Lower lobe of right lung (tissue), 2 donors: ENCODE data around the gene PINLYP. TPM values are rescaled to one million over a fixed set of nuclear protein-coding genes. Genes with fewer than 3 reads are reported as not detected.

ENCODE experiments used
- ATAC-seq, 2 donors: fragments of 200-7000 bp; cut with Tn5 transposase; one replicate each; pipeline ENCODE4 v1.9.1; 2020 to 2022; ENCODE audit warnings: mild to moderate bottlenecking in 2 of 2, moderate library complexity in 2 of 2
- DNase-seq: peaks from one replicate; pipeline ENCODE4 v3.0.0-alpha.2; 2020
- H3K27ac ChIP-seq: fragments of 200-600 bp; one replicate; pipeline ENCODE4 v1.8.0; 2022
- H3K27me3 ChIP-seq: fragments of 200-600 bp; one replicate; pipeline ENCODE4 v1.8.0; 2022; ENCODE audit warnings: low read depth
- H3K36me3 ChIP-seq: fragments of 200-600 bp; one replicate; pipeline ENCODE4 v1.8.0; 2022; ENCODE audit warnings: mild to moderate bottlenecking
- H3K4me1 ChIP-seq: fragments of 200-600 bp; one replicate; pipeline ENCODE4 v1.8.0; 2022
- H3K4me3 ChIP-seq: fragments of 200-600 bp; one replicate; pipeline ENCODE4 v1.8.0; 2022; ENCODE audit warnings: mild to moderate bottlenecking
- H3K9me3 ChIP-seq: fragments of 200-600 bp; one replicate; pipeline ENCODE4 v1.8.0; 2022
- intact Hi-C: fragments of 100-400 bp; cut with DNase I; formaldehyde crosslinking; loops from one replicate; pipeline ENCODE4 v1.11.0; 2022
- total RNA-seq: library from RNA; stranded (reverse); fragmentation: NEBNext Ultra II Directional; extraction: Animal tissue kit (Norgen Biotek cat#: 25700); gene quantifications from one replicate; pipeline ENCODE4 v1.2.1, GENCODE V29; 2021
- TF ChIP-seq, protein P1 (sequence below): fragments of 200-600 bp; IDR thresholded peaks from one replicate; pipeline ENCODE4 v1.8.0; 2022; ENCODE audit warnings: antibody characterized with exemption, mild to moderate bottlenecking
- donor health status: DM: no; HTN: yes; CAD: no; lungs with severe emphysema.

The PINLYP gene
- total RNA-seq, 1 donor from 2014 or later = 5.8 TPM

GRCh38 chr19:43532571-43532961, 43.0 kb upstream of the PINLYP start:
- Histone ChIP-seq H3K36me3 (peaks cover 1% of the 10 kb centered on the region), H3K4me1 (peaks cover 20% of the 10 kb centered on the region), H3K27me3 (no peaks in the 10 kb centered on the region), H3K27ac (peak overlapping the region; percentile 89), H3K4me3 (peak overlapping the region; percentile 71), H3K9me3 (no peaks in the 10 kb centered on the region)
- intact Hi-C loops = no loop called here
- DNase-seq (peak; percentile 76), ATAC-seq (peak in 1 of 2 donors; percentile 8)
- TF ChIP-seq, protein P1, sequence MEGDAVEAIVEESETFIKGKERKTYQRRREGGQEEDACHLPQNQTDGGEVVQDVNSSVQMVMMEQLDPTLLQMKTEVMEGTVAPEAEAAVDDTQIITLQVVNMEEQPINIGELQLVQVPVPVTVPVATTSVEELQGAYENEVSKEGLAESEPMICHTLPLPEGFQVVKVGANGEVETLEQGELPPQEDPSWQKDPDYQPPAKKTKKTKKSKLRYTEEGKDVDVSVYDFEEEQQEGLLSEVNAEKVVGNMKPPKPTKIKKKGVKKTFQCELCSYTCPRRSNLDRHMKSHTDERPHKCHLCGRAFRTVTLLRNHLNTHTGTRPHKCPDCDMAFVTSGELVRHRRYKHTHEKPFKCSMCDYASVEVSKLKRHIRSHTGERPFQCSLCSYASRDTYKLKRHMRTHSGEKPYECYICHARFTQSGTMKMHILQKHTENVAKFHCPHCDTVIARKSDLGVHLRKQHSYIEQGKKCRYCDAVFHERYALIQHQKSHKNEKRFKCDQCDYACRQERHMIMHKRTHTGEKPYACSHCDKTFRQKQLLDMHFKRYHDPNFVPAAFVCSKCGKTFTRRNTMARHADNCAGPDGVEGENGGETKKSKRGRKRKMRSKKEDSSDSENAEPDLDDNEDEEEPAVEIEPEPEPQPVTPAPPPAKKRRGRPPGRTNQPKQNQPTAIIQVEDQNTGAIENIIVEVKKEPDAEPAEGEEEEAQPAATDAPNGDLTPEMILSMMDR = no peak

GRCh38 chr19:43532962-43533545, 42.5 kb upstream of the PINLYP start, which contains the start of gene ZNF575:
Gene ZNF575, plus strand, starts transcription at chr19:43533188. Its CDS starts 1,235 bp downstream, at chr19:43534423.
- Histone ChIP-seq H3K4me1 (peaks cover 16% of the 10 kb centered on the region), H3K27ac (peak within 1 kb of the TSS; percentile 89), H3K36me3 (peaks cover 6% of the 10 kb centered on the region), H3K9me3 (no peaks in the 10 kb centered on the region), H3K4me3 (peak within 1 kb of the TSS; percentile 71), H3K27me3 (no peaks in the 10 kb centered on the region)
- intact Hi-C loops = no loop called here
- TF ChIP-seq, protein P1 = peak; percentile 10
- ATAC-seq = peak; percentile 86 to 87
- DNase-seq = peak; percentile 92

GRCh38 chr19:43533546-43534304, 41.9 kb upstream of the PINLYP start:
- Histone ChIP-seq H3K4me1 (peaks cover 16% of the 10 kb centered on the region), H3K4me3 (peak overlapping the region; percentile 71), H3K27me3 (no peaks in the 10 kb centered on the region), H3K36me3 (peaks cover 13% of the 10 kb centered on the region), H3K9me3 (no peaks in the 10 kb centered on the region), H3K27ac (peak overlapping the region; percentile 89)
- intact Hi-C loops = no loop called here
- ATAC-seq (peak; percentile 94), DNase-seq (peak; percentile 99)
- TF ChIP-seq, protein P1 = no peak

GRCh38 chr19:43534305-43534815, 41.2 kb upstream of the PINLYP start:
- TF ChIP-seq, protein P1 = no peak
- peaks cover 16% of the 10 kb centered on the region for H3K4me1 ChIP-seq
- peak overlapping the region; percentile 71 for H3K4me3 ChIP-seq
- DNase-seq (no peak), ATAC-seq (no peak)
- peak overlapping the region; percentile 89 for H3K27ac ChIP-seq
- H3K27me3 ChIP-seq = no peaks in the 10 kb centered on the region
- H3K36me3 ChIP-seq = peaks cover 15% of the 10 kb centered on the region
- no peaks in the 10 kb centered on the region for H3K9me3 ChIP-seq
- intact Hi-C loops = no loop called here

GRCh38 chr19:43534816-43535761, 40.5 kb upstream of the PINLYP start:
- peak overlapping the region; percentile 89 for H3K27ac ChIP-seq
- H3K4me1 ChIP-seq = peaks cover 16% of the 10 kb centered on the region
- TF ChIP-seq, protein P1 = peak; percentile 48
- peaks cover 17% of the 10 kb centered on the region for H3K36me3 ChIP-seq
- ATAC-seq (no peak), DNase-seq (peak; percentile 63)
- no peaks in the 10 kb centered on the region for H3K27me3 ChIP-seq
- intact Hi-C loops = no loop called here
- H3K9me3 ChIP-seq = no peaks in the 10 kb centered on the region
- no peak overlapping the region for H3K4me3 ChIP-seq
